ENCODE results near the gene NME5. TPM values are rescaled to one million over a fixed set of nuclear protein-coding genes. Genes with fewer than 3 reads are reported as not detected.
"Not testable (repeated sequence)": the region's sequence is repeated elsewhere in the genome, so short reads cannot be mapped to it uniquely, and the experiment has no call there.

The NME5 gene
- total RNA-seq, 2 donors from 2014 or later, result 0.75 to 1.0 TPM

GRCh38 chr5:138143578-138143977, 4.3 kb upstream of the NME5 start:
- intact Hi-C loops (cut with DNase I, micrococcal nuclease); ATAC-seq; DNase-seq: not testable (repeated sequence)

DNA sequence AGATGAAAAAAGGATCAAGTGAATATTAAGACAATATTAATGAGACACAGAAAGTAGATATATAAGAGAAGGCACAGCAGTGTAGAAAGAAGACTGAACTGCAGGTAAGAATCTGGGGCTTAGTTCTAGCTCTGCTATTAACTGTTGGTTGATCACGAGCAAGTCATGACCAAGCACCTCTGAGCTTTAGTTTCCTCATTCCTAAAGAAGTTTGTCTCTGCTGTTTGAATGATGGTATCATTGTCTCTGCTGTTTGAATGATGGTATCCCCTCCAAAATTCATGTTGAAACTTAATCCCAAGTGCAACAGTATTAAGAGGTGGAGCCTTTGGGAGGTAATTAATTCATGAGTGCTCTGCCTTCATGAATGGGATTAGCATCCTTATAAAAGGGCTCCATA, 2.5 kb upstream of the NME5 start:
- intact Hi-C loops (cut with DNase I, micrococcal nuclease), result no loop called here
- ATAC-seq (no peak), DNase-seq (no peak)

DNA sequence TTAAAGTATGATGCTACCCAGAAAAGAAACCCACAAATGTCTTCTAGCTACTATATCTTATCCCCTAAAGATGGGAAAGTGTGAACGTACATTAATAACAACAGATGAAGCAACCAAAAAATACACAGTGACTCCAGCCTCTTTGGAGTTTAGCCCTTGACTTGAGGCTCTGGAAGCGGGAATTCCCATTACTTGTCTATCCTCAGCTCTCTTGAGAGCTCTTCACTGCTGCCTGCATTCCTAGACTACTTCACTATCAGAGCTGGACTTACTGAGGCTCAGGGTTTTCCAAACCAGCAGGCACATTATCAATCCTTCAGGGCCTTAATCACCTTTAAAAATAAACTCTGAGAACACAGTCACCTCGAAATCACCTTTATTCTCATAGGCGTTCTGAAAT, 1.0 kb upstream of the NME5 start:
- intact Hi-C loops (cut with DNase I, micrococcal nuclease), result no loop called here
- DNase-seq, result no peak
- no peak for ATAC-seq

GRCh38 chr5:138139781-138140090, 508 bp upstream of the NME5 start:
- DNase-seq (no peak), ATAC-seq (no peak)
- intact Hi-C loops (cut with DNase I, micrococcal nuclease), result no loop called here

GRCh38 chr5:138132543-138132942, 6.7 kb downstream of the NME5 start:
- intact Hi-C loops (cut with DNase I, micrococcal nuclease), result loop anchor here (5.0 kb wide), 3 partner anchors 55 to 355 kb away; no protein-coding TSS in a partner anchor
- no peak for ATAC-seq
- DNase-seq, result no peak

- no peak for DNase-seq
- intact Hi-C loops (cut with DNase I, micrococcal nuclease), result no loop called here
- ATAC-seq, result no peak
Measured at GRCh38 chr5:138129347-138129746, 9.9 kb downstream of the NME5 start.

DNA sequence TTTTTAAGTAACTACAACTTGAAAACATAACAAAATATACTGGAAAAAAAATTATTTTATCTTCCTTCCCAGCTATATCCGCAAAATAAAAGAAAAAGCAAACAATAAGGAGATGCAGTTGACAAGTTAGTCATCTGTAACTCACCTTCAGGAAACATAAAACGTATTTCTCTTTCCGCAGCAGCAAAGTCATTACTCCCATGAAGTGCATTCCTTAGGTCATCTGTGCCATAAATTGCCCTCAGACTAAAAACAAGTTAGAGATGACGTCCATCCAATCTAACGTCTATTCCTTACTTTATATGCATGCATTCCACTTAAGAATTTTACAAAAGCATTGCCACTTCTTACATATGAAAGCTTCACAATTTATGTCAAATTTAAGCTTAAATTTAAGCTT, 10.9 kb downstream of the NME5 start:
- no peak for DNase-seq
- intact Hi-C loops (cut with DNase I, micrococcal nuclease), result no loop called here

DNA sequence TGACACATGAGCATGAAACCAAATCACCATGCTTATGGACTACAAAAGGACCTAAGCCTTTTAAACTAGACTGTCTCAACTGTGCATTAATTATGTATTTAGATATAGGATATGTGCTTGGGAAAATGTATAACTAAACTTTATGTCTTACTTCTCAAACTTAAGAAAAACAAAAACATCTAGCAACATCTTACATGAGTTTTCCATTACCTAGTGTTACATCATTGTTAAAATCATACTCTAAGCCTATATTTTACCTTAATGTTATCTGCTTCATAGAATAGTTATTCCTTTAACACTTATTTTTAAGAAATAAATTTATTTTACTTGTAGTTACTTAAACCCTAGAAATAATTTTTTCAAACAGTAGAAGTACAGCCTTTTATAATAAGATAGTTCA, 24.0 kb downstream of the NME5 start:
- DNase-seq, result no peak
- no peak for ATAC-seq
- intact Hi-C loops (cut with DNase I, micrococcal nuclease), result no loop called here

More for the DNA sequence above, 10.9 kb downstream of the NME5 start:
- no peak for ATAC-seq

DNA sequence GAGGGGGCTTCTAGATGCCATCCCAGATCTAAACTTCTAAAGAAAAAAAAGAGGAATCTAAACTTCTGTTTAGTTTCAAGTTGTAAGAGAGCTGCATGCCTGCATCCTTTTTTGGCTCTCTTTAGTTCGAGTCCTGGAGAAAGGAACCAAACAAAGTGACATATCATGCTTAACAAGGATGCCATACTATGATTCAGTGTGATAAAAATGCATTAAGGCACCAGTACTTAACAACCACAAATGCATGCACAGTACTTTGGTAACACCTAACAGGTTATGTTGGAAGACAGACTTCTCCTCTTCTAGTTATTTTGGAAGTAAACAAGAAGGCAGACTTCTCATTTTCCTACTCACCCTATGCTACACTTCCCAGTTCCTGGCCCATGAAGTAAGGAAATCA, 27.3 kb downstream of the NME5 start:
- intact Hi-C loops (cut with DNase I, micrococcal nuclease), result no loop called here
- DNase-seq (no peak), ATAC-seq (no peak)

DNA sequence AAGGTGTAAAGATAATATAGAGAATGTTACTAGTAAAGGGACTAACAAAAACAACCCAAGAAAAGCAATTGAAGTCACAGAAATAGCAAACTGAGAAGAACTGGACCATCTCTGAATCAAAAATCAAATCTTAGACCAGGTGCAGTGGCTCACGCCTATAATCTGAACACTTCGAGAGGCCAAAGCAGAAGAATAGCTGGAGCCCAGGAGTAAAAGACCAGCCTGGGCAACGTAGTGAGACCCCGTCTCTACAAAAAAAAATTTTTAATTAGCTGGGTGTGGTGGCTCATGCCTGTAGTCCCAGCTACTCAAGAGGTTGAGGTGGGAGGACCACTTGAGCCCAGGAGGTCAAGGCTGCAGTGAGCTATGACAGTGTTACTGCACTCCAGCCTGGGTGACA, 28.0 kb downstream of the NME5 start:
- no peak for ATAC-seq
- intact Hi-C loops (cut with DNase I, micrococcal nuclease), result no loop called here

DNA sequence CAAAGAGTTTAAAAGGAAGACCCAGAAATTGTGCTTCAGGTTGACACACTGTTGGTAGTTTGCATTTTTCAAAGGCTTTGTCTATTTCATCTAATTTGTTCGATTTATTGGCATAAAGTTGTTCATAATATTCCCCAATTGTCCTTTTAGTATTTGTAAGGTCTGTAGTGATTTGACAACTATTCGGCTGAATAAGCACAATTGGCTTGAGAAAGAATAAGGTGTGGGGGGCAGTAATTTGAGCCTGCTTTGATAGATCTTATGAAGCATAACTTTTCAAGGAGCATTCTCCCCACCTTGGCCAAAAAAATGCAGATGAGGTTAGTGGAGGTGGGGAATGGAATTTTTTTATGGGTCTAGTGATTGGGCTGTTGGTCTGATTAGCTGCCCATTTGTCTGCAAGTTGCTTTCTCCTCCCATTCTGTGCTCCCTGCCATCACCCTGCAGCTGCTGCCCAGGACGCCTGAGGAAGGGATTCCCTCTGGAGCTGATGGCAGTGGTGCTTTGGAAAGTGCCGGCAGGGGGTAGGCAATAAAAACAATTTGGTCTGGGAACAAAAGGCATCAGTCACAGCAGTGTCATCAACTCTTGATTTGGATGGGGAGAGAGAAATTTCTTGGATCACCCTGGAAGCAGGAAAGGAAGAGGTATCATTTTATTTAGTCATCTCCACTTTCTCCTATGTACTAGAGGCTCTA, 28.8 kb downstream of the NME5 start:
- ATAC-seq, result no peak
- no peak for DNase-seq
- intact Hi-C loops (cut with DNase I, micrococcal nuclease), result no loop called here

More for the DNA sequence above, 28.0 kb downstream of the NME5 start:
- DNase-seq, result no peak

DNA sequence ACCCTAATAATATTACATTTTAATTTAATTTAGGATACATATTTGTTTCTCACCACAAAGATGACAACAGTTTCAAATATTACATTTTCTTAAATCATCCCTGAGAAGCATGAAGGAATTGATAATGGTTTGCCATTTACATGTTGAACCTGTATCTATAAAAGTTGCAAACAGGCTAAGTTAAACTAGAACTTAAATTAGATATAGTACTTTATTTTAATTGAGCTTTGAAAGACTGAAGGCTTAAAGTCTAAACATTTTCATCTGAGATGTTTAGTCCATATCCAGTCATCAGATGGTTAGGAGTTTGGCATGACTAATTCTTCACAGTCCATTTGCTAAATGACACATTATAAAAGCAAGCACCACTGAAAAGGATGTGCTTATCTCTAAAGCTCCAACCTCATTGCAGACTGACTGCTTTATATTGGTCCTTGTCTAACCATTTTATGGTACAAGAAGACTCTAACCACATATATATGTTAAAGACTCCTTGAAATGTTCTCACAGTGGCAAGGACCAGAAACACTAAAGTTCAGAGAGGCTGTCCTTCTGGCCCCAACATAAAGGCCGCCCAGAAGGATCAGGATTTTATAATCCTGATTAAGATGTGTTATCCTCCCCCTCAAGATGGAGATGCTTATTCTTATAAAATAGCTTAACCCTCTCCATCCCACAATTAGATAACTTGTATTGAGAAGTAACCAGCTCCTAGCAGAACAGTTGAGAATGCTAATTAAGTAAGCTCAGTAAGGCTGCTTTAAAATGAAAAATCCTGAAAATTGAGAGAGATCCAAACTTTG, 29.6 kb downstream of the NME5 start:
- intact Hi-C loops (cut with DNase I, micrococcal nuclease), result no loop called here
- ATAC-seq (no peak), DNase-seq (no peak)

DNA sequence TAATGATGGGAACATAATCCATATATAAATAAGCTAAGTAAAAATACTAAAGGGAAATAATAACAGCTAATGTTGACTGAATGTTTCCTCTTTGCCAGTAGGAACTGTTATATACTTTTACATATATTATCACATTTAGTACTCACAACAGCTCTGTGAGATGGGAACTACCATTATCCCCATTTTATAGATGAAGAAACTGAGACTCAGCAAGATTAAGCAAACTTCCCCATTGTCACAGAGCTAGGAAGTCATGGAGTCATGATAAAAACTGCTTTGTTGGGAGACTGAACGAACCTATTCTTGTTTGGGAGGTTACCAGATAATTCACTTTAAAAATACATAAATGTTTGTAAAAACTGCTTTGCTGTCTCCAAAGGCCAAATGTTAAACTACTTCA, 32.0 kb downstream of the NME5 start:
- ATAC-seq (no peak), DNase-seq (no peak)
- intact Hi-C loops (cut with DNase I, micrococcal nuclease), result no loop called here

DNA sequence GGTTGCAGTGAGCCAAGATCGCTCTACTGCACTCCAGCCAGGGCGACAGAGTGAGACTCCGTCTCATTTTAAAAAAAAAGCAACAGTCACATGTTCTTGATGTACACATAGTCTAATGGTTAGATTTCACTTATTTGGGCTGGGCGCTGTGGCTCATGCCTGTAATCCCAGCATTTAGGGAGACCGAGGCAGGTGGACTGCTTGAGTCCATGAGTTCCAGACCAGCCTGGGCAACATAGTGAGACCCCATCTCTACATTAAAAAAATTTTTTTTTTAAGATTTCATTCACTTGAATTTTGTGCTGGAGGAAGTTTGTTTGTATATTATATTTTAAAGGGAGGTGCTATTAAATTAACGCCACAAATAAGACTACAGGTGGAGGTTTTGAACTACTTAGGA, 33.5 kb downstream of the NME5 start:
- intact Hi-C loops (cut with DNase I, micrococcal nuclease), result no loop called here
- no peak for ATAC-seq
- DNase-seq, result no peak

- ATAC-seq, result peak; percentile 29
- intact Hi-C loops (cut with DNase I, micrococcal nuclease), result no loop called here
- no peak for DNase-seq
Measured at GRCh38 chr5:138103319-138103637, 36.0 kb downstream of the NME5 start.

GRCh38 chr5:138102454-138103318, 36.5 kb downstream of the NME5 start:
- ATAC-seq, result peak; percentile 88
- intact Hi-C loops (cut with DNase I, micrococcal nuclease), result no loop called here
- DNase-seq, result no peak

DNA sequence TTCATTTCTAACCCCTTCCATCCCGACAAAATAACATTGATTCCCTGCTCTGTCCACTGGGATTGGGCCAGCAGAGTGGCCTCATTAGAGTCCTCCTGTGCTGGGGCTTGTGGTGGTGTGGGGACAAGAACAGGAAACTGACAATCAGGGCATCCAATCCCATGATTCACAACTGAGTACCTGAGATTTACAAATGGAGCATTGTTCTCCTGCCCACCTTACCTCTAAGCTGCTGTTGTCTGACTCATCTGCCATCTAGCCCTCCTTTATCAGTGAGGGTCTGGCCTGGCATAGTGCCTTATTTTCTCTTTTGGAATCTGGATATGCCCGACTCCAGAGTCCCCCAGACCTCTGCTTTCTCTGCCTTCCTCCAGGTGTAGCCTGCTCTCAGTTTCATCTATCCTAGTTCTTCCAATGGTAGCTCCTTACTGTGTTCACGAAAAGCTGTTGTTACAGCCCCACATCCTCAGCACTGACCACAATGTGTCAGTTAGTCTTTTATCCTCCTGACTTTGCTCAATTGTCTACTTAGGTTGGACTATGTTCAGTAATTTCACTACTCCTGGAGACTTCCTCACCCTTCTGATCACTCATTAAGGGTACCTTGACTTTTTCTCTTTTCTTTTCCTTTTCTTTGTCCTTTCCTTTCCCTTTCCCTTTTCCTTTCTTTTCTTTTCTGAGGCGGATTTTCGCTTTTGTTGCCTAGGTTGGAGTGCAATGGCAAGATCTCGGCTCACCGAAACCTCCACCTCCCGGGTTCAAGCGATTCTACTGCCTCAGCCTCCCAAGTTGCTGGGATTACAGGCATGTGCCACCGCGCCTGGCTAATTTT, 42.0 kb downstream of the NME5 start:
- intact Hi-C loops (cut with DNase I, micrococcal nuclease), result no loop called here
- DNase-seq (no peak), ATAC-seq (no peak)

DNA sequence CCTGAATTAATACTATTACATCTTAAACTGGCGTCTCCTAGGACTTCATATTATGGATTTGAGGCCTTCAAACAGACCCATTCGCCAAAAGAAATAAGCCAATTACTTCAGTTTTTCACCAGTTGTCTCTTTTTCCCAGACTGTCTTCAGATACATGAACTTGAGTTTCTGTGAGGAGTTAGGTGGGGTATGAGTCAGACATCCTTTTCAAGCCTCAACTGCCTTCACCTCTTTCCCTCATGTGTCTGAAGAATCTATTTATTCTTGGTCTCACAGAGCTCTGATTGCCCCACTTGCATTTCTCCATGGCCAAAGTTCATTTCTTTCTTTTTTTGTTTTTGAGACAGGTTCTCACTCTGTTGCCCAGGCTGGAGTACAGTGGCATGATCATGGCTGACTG, 42.9 kb downstream of the NME5 start:
- DNase-seq (no peak), ATAC-seq (no peak)
- intact Hi-C loops (cut with DNase I, micrococcal nuclease), result no loop called here
